PC-3 (cell line): ENCODE measurements around the gene TNNT2. TPM values are rescaled to one million over a fixed set of nuclear protein-coding genes. Genes with fewer than 3 reads are reported as not detected.

Experiments
- ATAC-seq: fragments of 200-7000 bp; cut with Tn5 transposase; 2 replicates; pipeline ENCODE4 v1.9.1; 2020; ENCODE audit warnings: mild to moderate bottlenecking, moderate library complexity
- BruUV-seq: library from RNA; stranded (reverse); fragments of 400-500 nt; replicated peaks from 2 replicates; lab custom pipeline; 2021; lab: Mats Ljungman, UMichigan
- CTCF ChIA-PET: fragments of 300-600 bp; sonication (Branson Sonifier 250); formaldehyde crosslinking; loops from one replicate; lab custom pipeline; 2022; ENCODE audit warnings: antibody characterized with exemption; lab: Charles Lee
- POLR2A ChIA-PET: fragments of 300-600 bp; sonication (Branson Sonifier 250); formaldehyde crosslinking; loops from one replicate; lab custom pipeline; 2022; ENCODE audit warnings: antibody characterized with exemption; ENCODE audit not compliant: unreplicated experiment; lab: Charles Lee
- DNase-seq: peaks from one replicate; pipeline ENCODE4 v3.0.0-alpha.2; 2015
- H2AFZ ChIP-seq: fragments of 300-600 bp; sonication (generic); 2 replicates; pipeline ENCODE4 v1.6.0; 2016; ENCODE audit warnings: antibody characterized with exemption, low read length
- H3F3A ChIP-seq: fragments of 300-600 bp; sonication (generic); one replicate; pipeline ENCODE4 v1.6.0; 2017; ENCODE audit warnings: antibody characterized with exemption, low read length, control low read depth, mild to moderate bottlenecking; ENCODE audit not compliant: unreplicated experiment
- H3K27ac ChIP-seq: fragments of 300-600 bp; sonication (generic); 2 replicates; pipeline ENCODE4 v1.5.1; 2016; ENCODE audit warnings: mild to moderate bottlenecking, low read length
- H3K27me3 ChIP-seq: fragments of 300-600 bp; sonication (generic); 2 replicates; pipeline ENCODE4 v1.6.1; 2016; ENCODE audit warnings: low read length, mixed read lengths
- H3K36me3 ChIP-seq: fragments of 300-600 bp; sonication (generic); 2 replicates; pipeline ENCODE4 v1.6.1; 2016; ENCODE audit warnings: low read depth, mixed run types, low read length, mixed read lengths
- H3K4me1 ChIP-seq: fragments of 300-600 bp; sonication (generic); 2 replicates; pipeline ENCODE4 v1.5.1; 2016; ENCODE audit warnings: low read length; ENCODE audit not compliant: insufficient read depth
- H3K4me2 ChIP-seq: fragments of 300-600 bp; sonication (generic); 2 replicates; pipeline ENCODE4 v1.6.0; 2016; ENCODE audit warnings: low read length
- H3K4me3 ChIP-seq: fragments of 300-600 bp; sonication (generic); 2 replicates; pipeline ENCODE4 v1.5.1; 2016; ENCODE audit warnings: mild to moderate bottlenecking, low read length, mixed read lengths
- H3K79me2 ChIP-seq: fragments of 300-600 bp; sonication (generic); 2 replicates; pipeline ENCODE4 v1.6.1; 2017; ENCODE audit warnings: low read length, mixed read lengths
- H3K9ac ChIP-seq: fragments of 300-600 bp; sonication (generic); 2 replicates; pipeline ENCODE4 v1.6.0; 2016; ENCODE audit warnings: mild to moderate bottlenecking, low read length
- H3K9me2 ChIP-seq: fragments of 300-600 bp; sonication (generic); replicated peaks from 2 replicates; pipeline ENCODE4 v1.6.1; 2016; ENCODE audit warnings: mixed run types, low read length, mixed read lengths
- H3K9me3 ChIP-seq: fragments of 300-600 bp; sonication (generic); 2 replicates; pipeline ENCODE4 v1.6.1; 2016; ENCODE audit warnings: low read length, mixed read lengths
- H4K20me1 ChIP-seq: fragments of 300-600 bp; sonication (generic); 2 replicates; pipeline ENCODE4 v1.6.1; 2016; ENCODE audit warnings: low read length, mixed read lengths
- CTCF ChIP-seq: fragments of 300-600 bp; sonication (generic); conservative IDR thresholded peaks from 2 replicates; pipeline ENCODE4 v1.5.1; 2017; ENCODE audit warnings: antibody characterized with exemption, low read depth, mild to moderate bottlenecking, low read length
- EZH2 ChIP-seq: fragments of 300-600 bp; sonication (generic); IDR thresholded peaks from one replicate; pipeline ENCODE4 v1.6.1; 2017; ENCODE audit warnings: antibody characterized with exemption, mild to moderate bottlenecking, low read length; ENCODE audit not compliant: unreplicated experiment
- EZH2phosphoT487 ChIP-seq: fragments of 300-600 bp; sonication (generic); IDR thresholded peaks from 2 replicates; pipeline ENCODE4 v1.6.1; 2018; ENCODE audit warnings: mild to moderate bottlenecking, antibody characterized with exemption, low read length, borderline replicate concordance
- intact Hi-C: fragments of 100-400 bp; cut with micrococcal nuclease; formaldehyde crosslinking; loops from 2 replicates; pipeline ENCODE4 v1.9.0; 2023
- total RNA-seq: library from RNA; depleted of rRNA; stranded (reverse); fragments of >200 nt; gene quantifications from 2 replicates; pipeline ENCODE4 v1.2.3, GENCODE V29; 2014

The TNNT2 gene
- total RNA-seq, 1 experiment from 2014 or later, result 1.1 TPM

- Histone ChIP-seq H4K20me1 (peaks cover 49% of the 10 kb centered on the region), H3K4me1 (peaks cover 52% of the 10 kb centered on the region), H3K36me3 (peaks cover 13% of the 10 kb centered on the region; the same call in 1 of the 2 replicates), H3F3A (peaks cover 13% of the 10 kb centered on the region), H3K4me3 (peak overlapping the region; percentile 80; the same call in 1 of the 2 replicates), H3K27ac (no peak overlapping the region), H3K27me3 (no peaks in the 10 kb centered on the region), H3K9me2 (no peaks in the 10 kb centered on the region), H3K4me2 (peak overlapping the region; percentile 87), H2AFZ (no peak overlapping the region), H3K9ac (no peak overlapping the region), H3K79me2 (peaks cover 95% of the 10 kb centered on the region), H3K9me3 (no peaks in the 10 kb centered on the region)
- ChIA-PET POLR2A (no interaction called here), CTCF (no interaction called here)
- no peak for DNase-seq
- intact Hi-C loops, result no loop called here
- no peak for ATAC-seq
- no peak for TF ChIP-seq EZH2
- TF ChIP-seq CTCF, result no peak
- TF ChIP-seq EZH2phosphoT487, result no peak
- BruUV-seq, result no TSS peak
Observed at GRCh38 chr1:201395936-201396335, 18.5 kb upstream of the TNNT2 start.

GRCh38 chr1:201394591-201394990 is 17.1 kb upstream of the TNNT2 start:
- Histone ChIP-seq H3K9me2 (no peaks in the 10 kb centered on the region), H3K79me2 (peaks cover 100% of the 10 kb centered on the region), H3K4me2 (no peak overlapping the region), H3K27me3 (no peaks in the 10 kb centered on the region), H2AFZ (no peak overlapping the region), H3K4me3 (no peak overlapping the region), H3F3A (peaks cover 13% of the 10 kb centered on the region), H3K4me1 (peaks cover 41% of the 10 kb centered on the region), H3K27ac (no peak overlapping the region), H4K20me1 (peaks cover 54% of the 10 kb centered on the region), H3K9me3 (no peaks in the 10 kb centered on the region), H3K9ac (no peak overlapping the region), H3K36me3 (peaks cover 13% of the 10 kb centered on the region; the same call in 1 of the 2 replicates)
- POLR2A ChIA-PET, result interaction anchor here (0.6 kb wide), 1 partner anchor 48 kb away, joined by 6 read pairs; no protein-coding TSS in a partner anchor
- intact Hi-C loops, result no loop called here
- BruUV-seq, result no TSS peak
- ATAC-seq (no peak), DNase-seq (no peak)
- CTCF ChIA-PET, result no interaction called here
- TF ChIP-seq EZH2phosphoT487 (no peak), EZH2 (no peak), CTCF (no peak)

DNA sequence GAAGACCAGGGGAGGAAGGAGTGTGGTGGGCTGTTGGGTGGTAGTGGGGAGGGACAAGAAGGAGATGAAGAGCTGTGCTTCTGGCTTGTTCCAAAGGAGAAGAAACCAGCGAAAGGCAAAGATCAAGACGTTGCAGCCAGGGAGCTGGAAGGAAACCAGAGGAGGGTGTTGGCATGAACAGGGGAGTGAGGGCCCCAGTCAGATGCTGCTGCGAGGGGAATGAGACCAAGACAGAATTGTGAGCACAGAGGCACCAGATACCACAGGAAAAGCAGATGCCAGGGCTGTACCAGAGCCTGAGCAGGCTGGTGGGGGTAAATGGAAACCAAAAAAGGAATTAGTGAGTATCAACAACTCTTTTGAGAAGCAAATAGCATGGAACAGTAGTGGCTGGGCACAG is 15.6 kb upstream of the TNNT2 start:
- ATAC-seq (no peak), DNase-seq (no peak)
- Histone ChIP-seq H3K4me2 (no peak overlapping the region), H3K4me1 (peaks cover 31% of the 10 kb centered on the region), H3K27me3 (no peaks in the 10 kb centered on the region), H3F3A (peaks cover 9% of the 10 kb centered on the region), H3K9me2 (no peaks in the 10 kb centered on the region), H3K9me3 (no peaks in the 10 kb centered on the region), H3K79me2 (peaks cover 95% of the 10 kb centered on the region), H3K9ac (no peak overlapping the region), H3K4me3 (no peak overlapping the region), H3K36me3 (peaks cover 22% of the 10 kb centered on the region), H4K20me1 (peaks cover 54% of the 10 kb centered on the region), H3K27ac (no peak overlapping the region), H2AFZ (no peak overlapping the region)
- intact Hi-C loops, result no loop called here
- TF ChIP-seq EZH2 (no peak), CTCF (no peak), EZH2phosphoT487 (no peak)
- CTCF ChIA-PET, result no interaction called here
- POLR2A ChIA-PET, result no interaction called here
- BruUV-seq, result no TSS peak
